ENCODE results near the gene SH2B3.

Gene SH2B3

GRCh38 chr12:111389635-111390034, 16.1 kb upstream of the SH2B3 start:
- TF ChIP-seq EZH2phosphoT487 (IDR thresholded peaks at IDR 0.05; ENCODE audit: borderline replicate concordance, low read length): no peak
- TF ChIP-seq CTCF (IDR thresholded peaks at IDR 0.05; ENCODE audit: low read depth, low read length, poor library complexity, severe bottlenecking): no peak
- Histone ChIP-seq H4K20me1 (ENCODE audit: control insufficient read depth, insufficient read depth, low read depth, low read length) (no peaks in the 10 kb centered on the region), H3K4me3 (ENCODE audit: low read length) (no peak overlapping the region), H3K4me2 (ENCODE audit: low read length) (no peak overlapping the region), H3K9me2 (replicated peaks; ENCODE audit: control insufficient read depth, low read length) (no peaks in the 10 kb centered on the region), H3K36me3 (ENCODE audit: control insufficient read depth, low read length) (no peaks in the 10 kb centered on the region), H3K27me3 (ENCODE audit: control insufficient read depth, low read length) (peaks cover 3% of the 10 kb centered on the region; the same call in 1 of the 2 replicates), H3K79me2 (ENCODE audit: control insufficient read depth, low read length) (no peaks in the 10 kb centered on the region), H3K4me1 (ENCODE audit: control insufficient read depth, low read length) (no peaks in the 10 kb centered on the region), H3F3A (ENCODE audit: control insufficient read depth, insufficient read depth) (no peaks in the 10 kb centered on the region), H3K9me3 (ENCODE audit: control insufficient read depth, insufficient read depth, low read length) (no peaks in the 10 kb centered on the region), H3K27ac (ENCODE audit: low read depth, low read length) (no peak overlapping the region)

- TF ChIP-seq CTCF (IDR thresholded peaks at IDR 0.05; ENCODE audit: low read depth, low read length, poor library complexity, severe bottlenecking) (no peak), EZH2phosphoT487 (IDR thresholded peaks at IDR 0.05; ENCODE audit: borderline replicate concordance, low read length) (no peak)
- no peak overlapping the region for H3K4me3 ChIP-seq (ENCODE audit: low read length)
These were observed 14.8 kb upstream of the SH2B3 start for GRCh38 chr12:111390910-111391309.

GRCh38 chr12:111393700-111394300, 11.9 kb upstream of the SH2B3 start:
- H3K9me3 ChIP-seq (ENCODE audit: control insufficient read depth, insufficient read depth, low read length): no peaks in the 10 kb centered on the region
- H4K20me1 ChIP-seq (ENCODE audit: control insufficient read depth, insufficient read depth, low read depth, low read length): no peaks in the 10 kb centered on the region
- no peak overlapping the region for H3K4me2 ChIP-seq (ENCODE audit: low read length)
- TF ChIP-seq EZH2phosphoT487 (IDR thresholded peaks at IDR 0.05; ENCODE audit: borderline replicate concordance, low read length) (no peak), CTCF (IDR thresholded peaks at IDR 0.05; ENCODE audit: low read depth, low read length, poor library complexity, severe bottlenecking) (no peak)
- no peaks in the 10 kb centered on the region for H3K79me2 ChIP-seq (ENCODE audit: control insufficient read depth, low read length)
- H3K4me3 ChIP-seq (ENCODE audit: low read length): no peak overlapping the region
- H3F3A ChIP-seq (ENCODE audit: control insufficient read depth, insufficient read depth): peaks cover 2% of the 10 kb centered on the region
- no peaks in the 10 kb centered on the region for H3K36me3 ChIP-seq (ENCODE audit: control insufficient read depth, low read length)
- no peak overlapping the region for H3K27ac ChIP-seq (ENCODE audit: low read depth, low read length)
- peaks cover 7% of the 10 kb centered on the region for H3K4me1 ChIP-seq (ENCODE audit: control insufficient read depth, low read length)
- H3K27me3 ChIP-seq (ENCODE audit: control insufficient read depth, low read length): no peaks in the 10 kb centered on the region
- H3K9me2 ChIP-seq (replicated peaks; ENCODE audit: control insufficient read depth, low read length): no peaks in the 10 kb centered on the region

More at GRCh38 chr12:111390910-111391309, 14.8 kb upstream of the SH2B3 start:
- peaks cover 3% of the 10 kb centered on the region; the same call in 1 of the 2 replicates for H3K27me3 ChIP-seq (ENCODE audit: control insufficient read depth, low read length)
- no peaks in the 10 kb centered on the region for H3K9me2 ChIP-seq (replicated peaks; ENCODE audit: control insufficient read depth, low read length)
- H4K20me1 ChIP-seq (ENCODE audit: control insufficient read depth, insufficient read depth, low read depth, low read length): no peaks in the 10 kb centered on the region
- no peaks in the 10 kb centered on the region for H3F3A ChIP-seq (ENCODE audit: control insufficient read depth, insufficient read depth)
- no peak overlapping the region for H3K4me2 ChIP-seq (ENCODE audit: low read length)
- no peaks in the 10 kb centered on the region for H3K9me3 ChIP-seq (ENCODE audit: control insufficient read depth, insufficient read depth, low read length)
- H3K27ac ChIP-seq (ENCODE audit: low read depth, low read length): no peak overlapping the region
- H3K4me1 ChIP-seq (ENCODE audit: control insufficient read depth, low read length): no peaks in the 10 kb centered on the region
- no peaks in the 10 kb centered on the region for H3K36me3 ChIP-seq (ENCODE audit: control insufficient read depth, low read length)
- no peaks in the 10 kb centered on the region for H3K79me2 ChIP-seq (ENCODE audit: control insufficient read depth, low read length)

Measured in DOHH2 (cell line).